Occipital lobe (tissue), 2 donors: ENCODE data around the gene GPS2. TPM values are rescaled to one million over a fixed set of nuclear protein-coding genes. Genes with fewer than 3 reads are reported as not detected.
"Not testable (repeated sequence)": the region's sequence is repeated elsewhere in the genome, so short reads cannot be mapped to it uniquely, and the experiment has no call there.

Source experiments
- DNase-seq: peaks from one replicate; lab custom pipeline; 2025; lab: John Stamatoyannopoulos, UW
- total RNA-seq: library from RNA; depleted of rRNA; stranded (reverse); fragments of >200 nt; gene quantifications from one replicate; pipeline ENCODE4 v1.2.3, GENCODE V29; 2014

GPS2 gene
- total RNA-seq, 1 donor from 2014 or later, result 29.5 TPM

DNA sequence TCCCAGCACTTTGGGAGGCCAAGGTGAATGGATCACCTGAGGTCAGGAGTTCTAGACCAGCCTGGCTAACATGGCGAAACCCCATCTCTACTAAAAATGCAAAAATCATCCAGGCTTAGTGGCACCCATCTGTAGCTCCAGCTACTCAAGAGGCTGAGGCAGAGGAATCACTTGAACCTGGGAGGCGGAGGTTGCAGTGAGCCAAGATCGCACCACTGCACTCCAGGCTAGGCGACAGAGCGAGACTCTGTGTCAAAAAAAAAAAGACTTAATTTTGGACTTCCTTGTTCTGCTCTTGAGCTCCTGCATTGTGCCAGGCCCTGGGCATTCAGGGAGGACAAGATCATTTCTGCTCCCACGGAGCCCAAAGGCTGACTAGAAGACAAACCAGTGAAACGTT, 22.4 kb upstream of the GPS2 start:
- not testable (repeated sequence) for DNase-seq

DNA sequence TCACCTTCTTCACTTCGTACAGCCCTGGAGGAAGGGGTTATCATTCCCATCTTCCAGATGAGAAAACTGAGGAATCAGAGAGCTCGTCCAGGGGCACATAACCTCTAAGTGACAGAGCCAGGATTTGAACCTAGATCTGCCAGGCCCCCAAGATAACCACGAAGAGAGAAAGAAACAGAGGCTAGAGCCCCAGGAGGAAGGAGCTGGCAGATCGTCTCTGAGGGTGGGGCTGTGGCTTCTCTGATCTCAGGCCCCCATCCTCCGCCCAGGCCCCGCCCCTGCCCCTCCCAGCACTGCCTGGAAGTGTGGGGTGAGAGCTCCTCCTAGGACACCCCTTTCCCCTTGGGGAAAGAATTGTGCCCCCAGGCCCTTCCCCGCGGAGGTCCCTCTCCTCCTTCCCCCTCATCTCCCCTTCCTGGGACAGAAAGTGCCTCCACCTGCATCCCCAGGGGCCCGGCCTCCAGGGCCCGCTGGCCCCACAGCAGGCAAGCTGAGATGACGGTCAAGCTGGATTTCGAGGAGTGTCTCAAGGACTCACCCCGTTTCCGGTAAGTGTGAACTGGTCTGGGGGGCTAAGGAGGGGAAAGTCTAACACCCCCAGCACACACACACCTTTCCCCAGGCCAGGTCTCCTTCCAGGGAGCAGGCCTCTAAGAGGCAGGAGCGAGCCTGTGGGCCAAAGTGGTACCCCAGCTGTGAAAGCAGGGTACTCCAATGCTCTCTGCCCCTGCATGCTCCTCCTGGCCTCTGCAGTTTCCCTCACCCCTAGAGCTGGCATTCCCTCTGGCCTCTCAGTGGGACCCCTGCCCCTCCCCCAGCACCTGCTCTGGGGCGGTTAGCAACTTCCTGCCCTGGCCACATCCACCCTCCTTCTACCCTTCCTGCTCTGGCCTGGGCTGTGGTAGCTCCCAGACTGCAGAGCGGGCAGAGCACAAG, 21.3 kb upstream of the GPS2 start, which contains the start of gene ACAP1:
ACAP1 (plus strand) TSS at position 290 of the 936 bp plus-strand sequence; CDS start at position 496, 206 bp downstream.
- DNase-seq, result no peak

GRCh38 chr17:7335765-7336164, 20.6 kb upstream of the GPS2 start:
- not testable (repeated sequence) for DNase-seq

GRCh38 chr17:7334938-7335538, 19.9 kb upstream of the GPS2 start:
- DNase-seq, result no peak

DNA sequence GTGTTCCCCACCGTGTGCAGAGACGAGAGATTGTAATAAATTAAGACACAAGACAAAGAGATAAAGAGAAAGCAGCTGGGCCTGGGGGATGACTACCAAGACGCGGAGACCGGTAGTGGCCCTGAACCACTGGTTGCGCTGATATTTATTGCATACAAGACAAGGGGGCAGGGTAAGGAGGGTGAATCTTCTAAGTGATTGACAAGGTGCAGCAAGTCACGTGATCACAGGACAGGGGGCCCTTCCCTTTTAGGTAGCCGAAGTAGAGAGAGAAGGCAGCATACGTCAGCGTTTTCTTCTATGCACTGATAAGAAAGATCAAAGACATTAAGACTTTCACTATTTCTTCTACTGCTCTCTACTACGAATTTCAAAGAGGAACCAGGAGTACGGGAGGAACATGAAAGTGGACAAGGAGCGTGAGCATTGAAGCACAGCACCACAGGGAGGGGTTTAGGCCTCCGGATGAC, 17.5 kb upstream of the GPS2 start:
- not testable (repeated sequence) for DNase-seq

GRCh38 chr17:7332111-7332510, 17.0 kb upstream of the GPS2 start:
- DNase-seq, result no peak

DNA sequence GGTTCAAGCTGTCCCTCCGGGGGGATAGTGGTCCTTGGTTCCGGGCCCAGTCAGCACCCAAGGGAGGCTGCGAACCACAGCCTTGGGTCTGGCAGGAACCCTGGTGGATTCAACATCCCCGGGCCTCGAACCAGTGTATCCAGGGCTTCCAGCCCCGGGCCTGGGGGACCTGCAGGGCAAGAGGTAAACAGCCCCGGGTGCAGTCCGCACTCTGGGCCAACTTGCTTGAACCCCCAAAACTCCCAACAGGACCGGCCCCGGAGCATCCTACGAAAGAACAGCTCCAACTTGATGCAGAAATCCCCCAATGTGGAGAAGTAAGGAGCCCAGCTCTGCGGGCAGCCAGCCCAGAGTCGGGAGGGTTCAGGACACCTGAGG, 15.5 kb upstream of the GPS2 start:
- DNase-seq, result no peak

DNA sequence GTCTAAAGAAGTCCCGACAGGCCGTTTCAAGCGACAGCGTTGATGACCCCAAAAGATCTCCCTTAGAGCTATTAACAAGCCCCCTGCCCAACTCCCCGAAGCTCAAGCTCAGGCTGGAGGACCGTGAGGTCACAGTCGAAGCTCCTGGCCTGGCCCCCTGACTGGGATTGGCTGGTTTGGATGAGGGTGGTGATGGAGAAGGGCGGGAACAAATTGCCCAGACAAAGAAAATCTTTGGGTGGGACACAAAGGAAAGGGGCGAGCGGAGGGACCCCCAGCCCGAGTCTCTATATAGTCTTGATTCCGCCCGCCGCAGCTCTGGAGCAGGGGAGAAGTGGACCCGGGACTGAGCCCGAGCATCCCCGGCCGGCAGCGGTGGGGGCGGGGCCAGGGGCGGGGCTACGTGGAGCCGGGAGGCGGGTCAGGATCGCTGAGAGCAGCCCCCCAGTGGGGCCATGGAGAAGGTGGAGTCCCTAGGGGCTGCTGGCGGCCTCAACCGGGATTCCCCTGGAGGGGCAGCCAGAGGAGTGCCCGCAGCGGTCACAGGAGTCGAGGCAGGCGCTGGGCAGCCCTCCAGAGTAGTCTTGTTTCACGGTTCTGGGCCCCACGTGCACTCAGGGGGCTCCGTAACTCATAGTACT, 15.0 kb upstream of the GPS2 start:
- DNase-seq, result peak; percentile 67

GRCh38 chr17:7329374-7329996, 14.3 kb upstream of the GPS2 start:
- peak; percentile 94 for DNase-seq

DNA sequence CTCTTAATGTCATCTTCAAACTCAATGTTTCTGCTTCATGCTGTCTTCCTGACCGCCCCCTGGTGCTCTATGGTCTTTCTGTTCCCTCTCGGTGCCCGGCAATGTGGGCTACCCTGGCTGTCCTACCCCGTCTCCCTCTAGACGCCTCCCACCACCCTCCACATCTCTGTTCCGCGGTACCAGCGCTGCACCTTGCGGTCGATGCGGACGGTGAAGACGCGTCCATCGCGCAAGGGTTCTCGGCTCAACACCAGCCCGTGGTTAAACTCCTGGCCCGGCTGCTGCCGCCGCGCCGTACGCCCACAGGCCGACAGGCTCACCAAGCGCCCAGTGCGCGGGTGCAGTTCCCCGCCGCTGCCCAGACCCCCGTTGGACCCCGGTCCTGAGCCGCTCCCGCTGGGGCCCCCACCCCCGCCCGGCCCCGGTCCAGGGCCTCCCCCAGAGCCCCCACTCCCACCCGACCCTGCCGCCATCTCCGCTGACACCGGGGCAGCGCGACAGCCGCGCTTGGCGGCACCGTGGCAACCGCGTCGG, 13.7 kb upstream of the GPS2 start, which contains the start of gene NEURL4:
NEURL4 (minus strand) TSS at position 496 of the 534 bp plus-strand sequence; CDS start at position 473, 23 bp downstream.
- no peak for DNase-seq

DNA sequence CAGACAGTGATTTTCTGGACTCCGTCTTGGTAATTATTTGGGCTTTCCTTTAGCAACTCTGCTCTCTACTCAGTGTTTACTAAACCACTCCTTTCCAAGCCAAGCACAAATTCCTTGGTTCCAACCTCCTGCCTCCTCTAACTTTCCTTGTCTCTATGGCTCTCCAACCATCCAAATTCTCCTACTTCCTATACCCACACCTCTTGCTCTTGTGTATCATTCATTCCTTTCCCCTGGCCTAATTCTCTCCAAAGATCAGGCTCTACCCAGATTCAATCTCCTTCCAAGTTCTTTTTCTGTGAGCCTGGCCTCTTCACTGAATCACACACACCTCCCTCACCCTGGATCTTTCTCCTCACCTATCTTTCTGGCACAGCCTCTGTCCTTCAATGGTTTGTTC, 12.8 kb upstream of the GPS2 start:
- DNase-seq, result no peak

DNA sequence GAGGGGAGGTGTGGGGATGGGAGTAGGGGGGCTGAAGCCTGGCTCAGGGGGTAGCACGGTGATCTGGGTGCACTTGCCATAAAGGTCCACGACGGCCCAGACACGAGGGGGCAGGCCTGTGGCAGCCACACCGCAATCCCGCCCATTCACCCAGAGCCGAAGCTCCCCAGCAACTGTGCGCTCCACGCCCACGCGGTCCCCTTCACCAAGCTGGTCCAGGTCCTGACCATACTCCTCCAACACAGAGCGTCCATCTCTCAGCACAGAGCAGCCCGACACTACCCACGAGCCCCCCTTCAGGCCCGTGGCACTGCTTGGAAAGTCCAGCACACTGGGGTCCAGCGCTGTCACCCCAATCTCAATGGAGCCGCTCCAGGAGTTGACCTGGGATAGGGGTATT, 12.3 kb upstream of the GPS2 start:
- DNase-seq, result no peak

- no peak for DNase-seq
These were observed 11.9 kb upstream of the GPS2 start for GRCh38 chr17:7327056-7327455.

GRCh38 chr17:7326186-7326585, 11.0 kb upstream of the GPS2 start:
- no peak for DNase-seq

DNA sequence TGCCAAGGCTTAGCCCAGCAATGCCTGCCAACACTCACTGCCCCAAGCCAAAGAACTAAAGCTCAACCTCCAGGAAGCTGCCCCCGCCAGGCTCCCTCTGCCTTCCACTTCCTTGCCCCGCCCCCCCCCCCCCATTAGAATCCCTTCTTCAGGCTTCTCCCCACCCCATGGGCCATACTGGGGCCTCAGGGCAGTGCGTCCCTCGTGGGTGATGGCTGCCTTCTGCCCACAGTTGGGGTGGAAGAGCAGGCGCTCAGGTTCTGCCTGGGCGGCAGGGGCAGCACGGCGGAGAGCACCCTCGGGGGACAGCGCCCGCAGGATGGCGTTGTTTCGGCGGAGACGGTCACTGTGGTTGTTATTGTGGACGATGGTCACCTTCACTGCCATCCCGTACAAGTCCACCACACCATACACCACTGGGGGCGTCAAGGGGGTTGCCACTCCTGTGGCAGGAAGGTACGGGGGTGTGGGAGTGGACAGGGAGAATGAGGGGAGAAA, 9.9 kb upstream of the GPS2 start:
- DNase-seq, result no peak

DNA sequence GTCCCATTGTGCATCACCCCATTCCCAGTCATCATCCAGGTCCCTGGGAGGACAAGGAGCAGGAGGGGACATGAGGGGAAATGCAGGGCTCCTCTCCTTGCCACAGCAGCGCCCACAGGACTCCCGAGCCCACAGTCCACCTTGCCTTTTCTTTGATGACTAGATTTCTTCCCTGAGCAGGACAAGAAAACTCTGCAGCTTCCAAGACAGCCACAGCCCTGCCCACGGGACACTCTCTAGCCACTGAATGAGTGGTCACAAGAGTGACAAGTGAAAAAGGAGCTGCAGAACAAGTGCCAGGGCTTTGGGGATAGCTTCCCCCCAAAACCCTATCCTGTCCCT, 9.2 kb upstream of the GPS2 start:
- DNase-seq, result no peak

DNA sequence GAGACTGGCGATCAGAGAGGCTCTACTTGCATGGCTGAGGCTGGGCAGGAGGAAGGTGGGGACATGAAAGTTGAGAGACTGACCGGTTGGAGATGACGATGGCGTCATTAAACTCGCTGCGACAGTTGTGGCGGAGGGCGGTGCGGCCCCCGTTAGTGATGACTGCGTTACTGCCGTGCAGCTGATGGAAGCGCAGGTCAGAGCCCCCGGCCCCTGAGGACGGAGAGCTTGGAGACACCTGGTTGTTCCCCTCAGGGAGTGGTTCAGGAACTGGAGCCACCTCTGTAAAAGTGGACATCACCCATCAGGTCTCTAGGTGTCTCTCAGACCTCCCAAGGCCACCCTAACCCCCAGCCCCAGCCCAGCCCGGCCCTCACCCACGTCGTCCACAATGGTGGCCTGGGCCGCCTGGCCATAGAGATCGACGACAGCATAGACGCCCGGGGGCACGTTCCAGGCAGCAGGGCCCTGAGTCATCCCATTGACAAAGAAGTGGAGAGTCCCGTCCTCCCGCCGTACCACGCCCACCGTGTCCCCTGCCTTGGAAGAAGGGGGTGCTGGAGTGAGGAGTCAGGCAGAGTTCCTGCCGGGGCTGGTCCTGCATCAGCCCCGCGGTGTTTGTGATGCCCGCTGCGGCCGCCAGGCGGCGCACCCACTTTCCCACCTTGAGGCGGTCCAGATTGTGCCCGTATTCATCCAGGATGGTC, 8.7 kb upstream of the GPS2 start:
- no peak for DNase-seq

DNA sequence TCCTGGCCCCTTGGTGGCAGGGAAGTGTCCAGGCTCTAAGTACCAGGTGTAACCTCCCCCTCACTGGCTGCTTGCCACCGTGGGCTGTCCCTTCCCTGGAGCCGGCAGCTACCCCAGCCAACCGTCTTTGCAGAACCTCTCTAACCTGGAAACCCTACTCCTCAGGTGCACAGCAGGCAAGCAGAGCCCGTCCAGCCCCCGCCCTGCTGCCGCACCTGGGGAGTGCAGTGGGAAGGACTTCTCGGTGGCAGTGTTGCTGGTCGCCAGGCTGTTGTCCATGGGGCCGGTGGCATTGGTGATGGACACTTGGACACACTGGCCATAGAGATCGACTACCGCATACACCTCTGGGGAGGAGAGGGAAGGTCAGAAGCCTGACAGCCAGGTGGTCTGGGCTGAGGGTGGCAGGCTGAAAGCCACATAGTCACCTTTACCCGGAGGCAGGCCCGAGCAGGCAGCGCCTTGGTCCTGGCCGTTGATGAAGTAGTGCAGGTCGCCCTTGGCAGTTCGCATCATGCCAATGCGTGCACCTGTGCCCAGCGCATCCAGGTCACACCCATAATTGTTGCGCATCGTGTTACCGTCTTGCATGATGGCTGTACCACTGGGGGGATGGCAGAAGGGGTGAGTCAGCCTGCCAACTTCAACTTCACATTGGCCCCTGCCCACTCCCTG, 7.5 kb upstream of the GPS2 start:
- no peak for DNase-seq

DNA sequence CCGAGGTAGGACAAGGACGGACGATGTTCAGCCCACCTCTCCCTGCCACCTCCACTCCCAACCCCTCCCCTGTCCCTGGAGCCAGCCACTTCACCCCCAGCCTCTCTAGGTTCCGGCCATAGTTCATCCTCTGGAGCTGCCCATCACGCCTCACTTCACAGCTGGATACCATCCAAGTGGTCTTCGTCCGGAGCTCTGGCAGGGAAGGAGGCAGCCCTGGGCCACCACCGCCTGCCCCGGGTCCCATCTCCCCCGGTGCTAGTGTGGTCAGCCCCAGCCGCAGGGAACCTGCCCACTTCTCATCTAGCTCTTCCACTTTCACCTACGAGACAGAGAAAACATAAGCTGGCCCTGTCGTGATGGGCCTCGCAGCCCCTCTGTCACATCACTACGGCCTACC, 6.3 kb upstream of the GPS2 start:
- no peak for DNase-seq
